Activated effector memory CD4-positive, alpha-beta T cell treated with Interleukin-2 at 50 U/mL for 16 hours (primary cell): Measurements from ENCODE around the gene GRM1.

Experiments
- DNase-seq: peaks from one replicate; pipeline ENCODE4 v3.0.0-alpha.2; 2020

The GRM1 gene

DNA sequence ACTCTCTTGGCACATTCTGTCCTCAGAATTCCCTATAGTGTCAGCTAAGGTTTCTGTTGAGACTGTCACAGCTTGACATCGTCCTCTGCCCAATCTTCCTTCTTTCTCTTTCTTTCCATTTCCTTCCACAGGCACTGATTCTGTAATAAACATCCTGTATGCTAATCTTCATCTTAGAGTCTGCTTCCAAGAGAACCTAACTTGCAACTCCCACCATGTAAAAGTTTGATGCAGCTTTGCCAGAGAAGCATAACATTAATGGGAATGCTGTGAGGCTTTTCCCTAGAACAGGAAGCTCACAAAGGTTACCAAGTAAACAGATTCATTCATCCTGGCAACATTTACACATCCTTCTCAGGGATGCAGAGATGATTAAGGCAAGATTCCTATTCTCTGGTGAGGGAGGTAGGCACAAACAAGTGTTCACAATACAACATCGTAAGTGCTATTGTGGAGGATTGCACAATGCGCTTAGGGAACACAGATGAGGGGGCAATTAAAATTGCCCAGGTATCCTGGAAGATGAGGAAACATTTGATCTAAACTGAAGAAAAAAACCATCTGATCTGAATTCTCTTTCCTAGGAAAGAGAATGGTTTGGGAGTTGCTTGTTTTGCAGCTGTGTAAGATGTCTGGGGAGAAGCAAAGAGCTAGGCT is 74.7 kb downstream of the GRM1 start:
- no peak for DNase-seq

GRCh38 chr6:146106532-146106931 is 77.7 kb downstream of the GRM1 start:
- DNase-seq = no peak

DNA sequence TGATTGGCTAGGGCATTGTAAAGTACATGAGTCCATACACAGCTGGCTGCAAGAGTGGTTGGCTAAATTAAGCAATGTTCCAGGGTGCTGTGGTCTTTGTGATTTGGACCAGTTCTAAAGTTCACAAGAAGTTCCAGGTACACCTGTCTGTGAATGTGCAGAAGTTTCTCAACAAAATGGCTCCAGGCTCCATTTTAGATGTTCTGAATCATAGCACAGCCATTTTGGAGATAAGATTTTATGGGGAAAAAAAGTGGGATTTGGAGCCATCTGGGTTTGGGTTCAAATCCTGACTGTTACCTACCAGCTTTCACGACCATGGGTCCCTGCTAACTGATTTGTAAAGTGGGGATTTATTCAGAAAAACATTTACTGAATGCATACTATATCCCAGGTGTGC is 82.1 kb downstream of the GRM1 start:
- DNase-seq = no peak

DNA sequence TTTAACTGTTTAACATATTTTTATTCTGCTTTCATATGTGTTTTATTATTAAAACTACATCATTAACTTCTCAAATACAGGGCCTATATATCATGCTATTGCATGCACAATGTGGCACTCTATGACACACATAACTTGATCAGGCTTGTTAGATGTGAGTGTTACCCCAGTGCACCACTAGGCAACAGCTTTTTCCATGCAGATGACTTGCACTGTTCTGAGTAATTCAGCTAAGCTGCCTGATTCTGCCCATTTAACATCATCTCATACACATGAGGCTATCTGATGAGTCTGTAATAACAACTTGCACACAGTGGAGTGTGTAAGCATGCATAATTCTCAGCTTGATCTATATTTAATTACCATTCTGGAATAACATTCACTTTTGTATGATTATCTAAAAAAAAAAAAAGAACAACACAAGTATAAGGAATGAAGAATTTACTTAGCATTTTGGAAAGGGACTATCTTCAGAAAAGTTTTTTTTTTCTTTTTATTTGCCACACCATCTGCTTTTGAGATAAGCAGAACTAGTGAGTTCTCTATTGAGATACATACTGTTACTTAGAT is 83.1 kb downstream of the GRM1 start:
- no peak for DNase-seq

- no peak for DNase-seq
Measured at GRCh38 chr6:146113084-146113623, 84.3 kb downstream of the GRM1 start.

DNA sequence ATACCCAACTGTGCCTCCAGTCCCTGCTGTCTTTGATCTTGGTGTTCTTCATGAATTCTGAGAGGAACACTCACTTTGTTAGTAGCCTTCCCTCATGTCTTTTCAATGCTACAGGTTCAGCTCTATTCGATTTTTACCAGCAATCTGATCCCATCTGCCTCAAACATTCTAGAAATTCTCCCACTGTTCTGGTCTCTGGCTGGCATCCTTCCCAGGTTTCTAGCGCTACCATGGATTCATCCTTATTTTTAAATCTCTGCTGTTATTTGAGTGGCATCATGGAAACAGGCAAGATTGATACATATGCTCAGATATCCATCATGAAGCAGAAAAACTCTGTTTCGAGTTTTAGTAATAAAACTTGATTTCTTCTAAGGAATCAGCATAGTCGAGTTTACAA is 94.8 kb downstream of the GRM1 start:
- no peak for DNase-seq

GRCh38 chr6:146127447-146128215 is 98.8 kb downstream of the GRM1 start:
- no peak for DNase-seq

DNA sequence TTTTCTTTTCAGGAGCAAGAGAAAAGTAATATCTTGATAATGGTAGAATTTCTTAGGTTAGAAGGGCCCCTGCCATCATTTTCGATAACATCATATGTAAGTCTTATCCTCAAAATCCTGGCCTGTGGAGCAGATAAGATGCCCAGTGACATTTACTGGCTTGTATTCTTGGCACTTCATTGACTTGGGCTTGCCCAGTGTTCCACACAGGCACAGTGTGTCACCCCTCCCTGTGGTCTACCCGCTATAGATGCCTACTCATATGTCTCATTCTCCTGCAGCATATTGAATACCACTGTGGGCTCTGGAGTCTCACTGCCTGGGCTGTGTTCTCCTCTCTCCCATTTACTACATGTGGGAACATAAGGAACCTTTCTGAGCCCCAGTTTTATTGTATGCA is 105.0 kb downstream of the GRM1 start:
- no peak for DNase-seq

GRCh38 chr6:146135167-146135566 is 106.3 kb downstream of the GRM1 start:
- no peak for DNase-seq

- no peak for DNase-seq
Measured at GRCh38 chr6:146146836-146147235, 118.0 kb downstream of the GRM1 start.

GRCh38 chr6:146149770-146150169 is 120.9 kb downstream of the GRM1 start:
- no peak for DNase-seq

DNA sequence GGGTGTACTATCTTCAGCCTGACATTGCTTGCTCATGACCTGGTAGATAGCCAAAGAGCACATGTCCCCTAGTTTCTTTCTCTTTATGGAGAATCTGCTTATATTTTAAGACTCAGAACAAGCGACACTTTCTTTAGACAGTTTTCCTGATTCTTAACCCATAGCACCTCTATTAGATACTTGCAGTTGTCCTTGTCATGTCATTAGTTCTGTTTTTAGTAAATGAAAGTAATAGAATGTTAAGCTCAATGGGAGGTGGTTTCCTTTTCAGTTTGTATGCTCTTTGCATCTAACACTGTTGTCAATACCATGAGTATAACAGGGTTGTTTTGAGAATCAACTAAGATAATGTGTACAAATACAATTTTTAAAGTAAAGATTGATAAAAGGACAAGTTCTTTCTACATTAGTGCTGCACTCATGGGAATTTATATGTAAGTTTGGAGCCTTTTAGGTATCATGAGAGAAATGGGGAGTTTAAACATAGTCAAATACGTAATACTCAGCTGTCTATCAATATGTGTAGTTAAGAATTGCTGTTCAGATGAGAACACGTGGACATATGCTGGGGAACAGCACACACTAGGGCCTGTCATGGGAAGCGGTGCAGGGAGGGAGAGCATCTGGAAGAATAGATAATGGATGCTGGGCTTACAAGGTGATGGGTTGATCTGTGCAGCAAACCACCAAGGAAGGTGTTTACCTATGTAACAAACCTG is 124.3 kb downstream of the GRM1 start:
- no peak for DNase-seq

DNA sequence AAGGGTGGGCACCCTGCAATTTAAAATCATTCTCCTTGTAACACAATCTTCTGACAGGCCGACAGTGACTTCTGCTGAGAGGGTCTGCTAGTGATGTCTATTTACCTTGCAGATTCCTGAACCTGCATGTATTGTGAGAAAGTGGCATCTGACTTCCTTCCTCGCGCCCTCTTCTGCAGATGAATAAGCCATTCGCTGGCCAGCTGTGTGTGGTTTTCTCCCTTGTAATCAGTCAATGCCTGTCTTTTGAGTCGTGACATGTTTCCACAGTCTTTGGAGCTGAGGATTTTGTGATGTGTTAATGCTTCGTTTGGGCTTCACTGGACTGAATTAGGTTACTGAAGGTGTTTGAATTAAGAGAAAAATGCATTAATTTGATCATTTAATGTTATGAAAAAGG is 125.3 kb downstream of the GRM1 start:
- no peak for DNase-seq

DNA sequence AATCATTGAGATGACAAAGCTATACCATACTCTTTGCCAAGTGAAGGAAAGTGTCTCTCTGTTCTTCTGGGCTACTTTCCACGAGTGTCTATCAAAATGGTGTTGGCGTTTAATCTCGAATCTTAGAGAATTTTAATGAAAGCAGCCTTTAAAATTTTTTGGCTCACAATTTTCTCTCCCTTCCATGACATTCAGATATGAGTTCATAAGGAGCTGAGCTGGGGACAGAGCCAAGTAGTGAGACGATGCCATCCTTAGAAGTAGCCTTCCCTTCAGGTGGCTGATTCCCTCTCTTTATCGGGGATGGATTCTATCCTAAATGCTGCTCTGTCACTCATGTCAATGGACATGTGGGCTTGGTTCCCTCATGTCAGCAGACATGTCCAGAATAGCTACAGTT is 132.8 kb downstream of the GRM1 start:
- DNase-seq = no peak

- DNase-seq = no peak
Measured at GRCh38 chr6:146169872-146170271, 141.0 kb downstream of the GRM1 start.

DNA sequence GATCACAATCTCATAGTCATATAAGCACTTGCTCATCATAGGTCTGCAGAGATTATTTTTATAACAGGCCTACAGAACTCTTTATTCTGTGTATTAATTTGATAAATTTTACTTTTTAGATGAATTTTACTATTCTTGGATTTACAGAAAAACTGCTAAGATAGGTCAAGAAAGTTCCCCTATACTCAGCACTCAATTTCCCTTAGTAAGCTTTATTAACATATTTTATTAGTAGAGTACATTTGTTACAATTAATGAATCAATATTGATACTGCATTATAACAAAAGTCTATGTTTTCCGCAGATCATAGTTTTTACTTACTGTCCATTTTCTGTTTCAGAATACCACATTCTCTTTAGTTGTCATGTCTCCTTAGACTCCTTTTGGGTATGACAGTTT is 148.9 kb downstream of the GRM1 start:
- DNase-seq = no peak

- DNase-seq = no peak
Measured at GRCh38 chr6:146183831-146184230, 155.0 kb downstream of the GRM1 start.

GRCh38 chr6:146184701-146185100 is 155.8 kb downstream of the GRM1 start:
- DNase-seq = no peak

DNA sequence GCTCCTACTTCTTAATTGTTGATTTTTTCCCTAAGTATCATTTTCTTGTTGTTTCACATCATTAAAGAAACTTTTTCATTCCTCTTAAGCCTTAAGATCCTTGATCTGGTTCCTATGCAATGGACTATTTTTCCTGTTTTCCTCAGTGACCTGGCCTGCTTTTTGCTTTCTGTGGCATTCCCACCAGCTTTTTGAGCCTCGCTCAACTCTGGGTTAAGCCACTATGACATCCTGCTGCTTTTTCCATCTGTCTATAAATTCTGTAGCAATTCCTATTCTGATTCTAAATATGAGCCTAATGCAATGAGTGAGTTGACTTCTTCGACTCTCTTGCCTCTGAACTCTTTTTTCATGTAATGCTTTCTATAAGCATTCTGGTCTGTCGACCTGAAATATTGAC is 160.3 kb downstream of the GRM1 start:
- DNase-seq = no peak

- DNase-seq = no peak
Measured at GRCh38 chr6:146190581-146190980, 161.7 kb downstream of the GRM1 start.

DNA sequence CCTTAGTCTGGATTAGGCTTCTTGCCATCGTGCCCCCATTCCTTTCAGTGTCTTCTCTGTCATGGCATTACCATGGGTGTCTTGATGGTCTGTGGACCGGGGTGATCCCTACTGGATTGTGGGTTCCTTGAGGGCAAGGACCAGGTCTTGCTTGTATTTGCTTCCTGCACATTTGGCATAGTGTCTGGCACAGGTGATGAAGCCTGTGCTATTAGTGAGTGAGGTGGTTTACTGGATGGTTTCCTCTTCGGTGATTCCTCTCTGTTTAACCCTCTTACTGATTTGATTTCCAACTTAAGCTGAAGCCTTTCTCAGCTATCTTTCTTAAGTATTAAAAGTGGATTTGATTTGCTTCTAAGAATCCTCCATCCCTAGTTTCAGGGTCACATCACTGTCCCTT is 162.3 kb downstream of the GRM1 start:
- no peak for DNase-seq

- DNase-seq = no peak
Measured at GRCh38 chr6:146191612-146192011, 162.8 kb downstream of the GRM1 start.

DNA sequence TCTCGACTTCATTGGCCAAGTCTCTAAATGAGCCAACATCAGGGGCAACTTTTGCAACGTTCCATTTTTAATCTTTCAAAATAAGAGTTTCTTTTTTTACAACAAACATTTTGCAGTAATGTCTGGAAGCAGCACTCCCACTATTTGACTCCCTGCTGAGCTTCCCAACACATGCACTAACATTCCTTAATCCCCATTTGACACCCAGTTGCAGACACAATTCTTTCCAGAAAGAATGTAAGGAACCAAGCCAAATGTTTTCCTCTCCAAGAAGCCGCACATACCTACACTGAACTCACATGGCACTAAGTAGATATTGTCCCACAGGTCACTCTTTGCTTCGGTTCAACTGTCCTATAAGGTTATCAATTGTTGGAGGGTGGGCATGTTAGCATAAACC is 165.6 kb downstream of the GRM1 start:
- no peak for DNase-seq

GRCh38 chr6:146200176-146200575 is 171.3 kb downstream of the GRM1 start:
- no peak for DNase-seq
